Measurements from ENCODE around the gene NPSR1.
"Not testable (repeated sequence)": the region's sequence is repeated elsewhere in the genome, so short reads cannot be mapped to it uniquely, and the experiment has no call there.

NPSR1 gene

GRCh38 chr7:34837316-34837715, 179.3 kb downstream of the NPSR1 start:
- DNase-seq (ENCODE audit: low read depth in 2 of 2) = no peak

GRCh38 chr7:34837801-34838201, 179.8 kb downstream of the NPSR1 start:
- DNase-seq (ENCODE audit: low read depth in 2 of 2) = no peak

GRCh38 chr7:34838329-34838728, 180.3 kb downstream of the NPSR1 start:
- DNase-seq (ENCODE audit: low read depth in 2 of 2) = no peak

- DNase-seq (ENCODE audit: low read depth in 2 of 2) = no peak
Observed at GRCh38 chr7:34839645-34840044, 181.6 kb downstream of the NPSR1 start.

- DNase-seq (ENCODE audit: low read depth in 2 of 2) = no peak
Observed at GRCh38 chr7:34840176-34840785, 182.3 kb downstream of the NPSR1 start.

- no peak for DNase-seq (ENCODE audit: low read depth in 2 of 2)
Observed at GRCh38 chr7:34841326-34841725, 183.3 kb downstream of the NPSR1 start.

- no peak for DNase-seq (ENCODE audit: low read depth in 2 of 2)
Observed at GRCh38 chr7:34842782-34843181, 184.8 kb downstream of the NPSR1 start.

- no peak for DNase-seq (ENCODE audit: low read depth in 2 of 2)
Observed at GRCh38 chr7:34844406-34844805, 186.4 kb downstream of the NPSR1 start.

- DNase-seq (ENCODE audit: low read depth in 2 of 2) = no peak
Observed at GRCh38 chr7:34844936-34845665, 187.1 kb downstream of the NPSR1 start.

- no peak for DNase-seq (ENCODE audit: low read depth in 2 of 2)
Observed at GRCh38 chr7:34845666-34846361, 187.8 kb downstream of the NPSR1 start.

- no peak for DNase-seq (ENCODE audit: low read depth in 2 of 2)
Observed at GRCh38 chr7:34846976-34847375, 189.0 kb downstream of the NPSR1 start.

GRCh38 chr7:34848670-34849069, 190.7 kb downstream of the NPSR1 start:
- no peak for DNase-seq (ENCODE audit: low read depth in 2 of 2)

- DNase-seq (ENCODE audit: low read depth in 2 of 2) = no peak
Observed at GRCh38 chr7:34849163-34849960, 191.3 kb downstream of the NPSR1 start.

GRCh38 chr7:34849986-34850385, 192.0 kb downstream of the NPSR1 start:
- no peak for DNase-seq (ENCODE audit: low read depth in 2 of 2)

- no peak for DNase-seq (ENCODE audit: low read depth in 2 of 2)
Observed at GRCh38 chr7:34850681-34851080, 192.7 kb downstream of the NPSR1 start.

- no peak for DNase-seq (ENCODE audit: low read depth in 2 of 2)
Observed at GRCh38 chr7:34851431-34851830, 193.4 kb downstream of the NPSR1 start.

- DNase-seq (ENCODE audit: low read depth in 2 of 2) = not testable (repeated sequence)
Observed at GRCh38 chr7:34858444-34858843, 200.4 kb downstream of the NPSR1 start.

- not testable (repeated sequence) for DNase-seq (ENCODE audit: low read depth in 2 of 2)
Observed at GRCh38 chr7:34859281-34859680, 201.3 kb downstream of the NPSR1 start.

GRCh38 chr7:34866222-34866621, 208.2 kb downstream of the NPSR1 start:
- not testable (repeated sequence) for DNase-seq (ENCODE audit: low read depth in 2 of 2)

- not testable (repeated sequence) for DNase-seq (ENCODE audit: low read depth in 2 of 2)
Observed at GRCh38 chr7:34867341-34867740, 209.3 kb downstream of the NPSR1 start.

GRCh38 chr7:34868602-34869001, 210.6 kb downstream of the NPSR1 start:
- DNase-seq (ENCODE audit: low read depth in 2 of 2) = not testable (repeated sequence)

GRCh38 chr7:34869057-34869456, 211.0 kb downstream of the NPSR1 start:
- DNase-seq (ENCODE audit: low read depth in 2 of 2) = no peak
